Fibroblast of peridontal ligament (primary cell): ENCODE results near the gene XXYLT1.
"Not testable (repeated sequence)": the region's sequence is repeated elsewhere in the genome, so short reads cannot be mapped to it uniquely, and the experiment has no call there.

Experiments used
- DNase-seq: peaks from one replicate; pipeline ENCODE4 v3.0.0-alpha.2; 2010; ENCODE audit errors: extremely low read depth

The XXYLT1 gene

GRCh38 chr3:195063581-195064193 lies 207.3 kb downstream of the XXYLT1 start:
- DNase-seq = no peak

DNA sequence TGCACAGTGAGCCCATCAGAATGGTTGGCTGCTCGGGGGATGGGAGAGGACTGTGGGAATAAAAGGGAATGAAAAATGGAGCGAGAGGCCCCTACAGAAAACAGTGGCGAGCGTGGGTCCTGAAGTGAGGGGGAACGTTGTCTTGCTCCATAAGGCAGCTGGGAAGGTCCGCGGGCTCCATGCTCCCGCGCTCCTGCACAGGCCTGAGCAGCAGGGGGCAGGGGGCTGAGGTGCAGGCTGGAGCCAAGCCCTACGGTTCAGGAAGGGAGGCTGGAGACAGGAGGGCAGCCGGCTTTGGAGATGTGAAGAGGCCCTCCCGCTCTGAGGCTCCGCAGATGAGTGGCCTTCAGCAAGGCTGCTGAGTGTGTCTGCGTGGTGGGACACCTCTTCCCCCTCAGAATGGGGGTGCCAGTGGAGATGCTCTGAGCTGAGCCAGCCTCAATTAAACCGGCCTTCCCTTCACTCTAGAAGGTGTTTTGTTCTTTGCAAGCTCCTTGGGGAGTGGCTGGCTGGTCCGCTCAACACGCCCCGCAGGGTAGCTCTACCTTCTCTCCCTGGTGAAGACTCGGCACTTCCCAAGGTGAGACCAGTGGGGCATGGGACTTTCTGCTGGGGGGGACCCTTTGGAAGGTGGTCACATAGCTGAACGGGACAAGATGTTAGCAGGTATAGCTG lies 208.0 kb downstream of the XXYLT1 start:
- no peak for DNase-seq

GRCh38 chr3:195061756-195062655 lies 209.0 kb downstream of the XXYLT1 start:
- no peak for DNase-seq

- no peak for DNase-seq
Measured at GRCh38 chr3:195060531-195061291, 210.2 kb downstream of the XXYLT1 start.

GRCh38 chr3:195060217-195060481 lies 210.8 kb downstream of the XXYLT1 start:
- DNase-seq = no peak

GRCh38 chr3:195059471-195060216 lies 211.3 kb downstream of the XXYLT1 start:
- no peak for DNase-seq

GRCh38 chr3:195059006-195059350 lies 212.0 kb downstream of the XXYLT1 start:
- no peak for DNase-seq

DNA sequence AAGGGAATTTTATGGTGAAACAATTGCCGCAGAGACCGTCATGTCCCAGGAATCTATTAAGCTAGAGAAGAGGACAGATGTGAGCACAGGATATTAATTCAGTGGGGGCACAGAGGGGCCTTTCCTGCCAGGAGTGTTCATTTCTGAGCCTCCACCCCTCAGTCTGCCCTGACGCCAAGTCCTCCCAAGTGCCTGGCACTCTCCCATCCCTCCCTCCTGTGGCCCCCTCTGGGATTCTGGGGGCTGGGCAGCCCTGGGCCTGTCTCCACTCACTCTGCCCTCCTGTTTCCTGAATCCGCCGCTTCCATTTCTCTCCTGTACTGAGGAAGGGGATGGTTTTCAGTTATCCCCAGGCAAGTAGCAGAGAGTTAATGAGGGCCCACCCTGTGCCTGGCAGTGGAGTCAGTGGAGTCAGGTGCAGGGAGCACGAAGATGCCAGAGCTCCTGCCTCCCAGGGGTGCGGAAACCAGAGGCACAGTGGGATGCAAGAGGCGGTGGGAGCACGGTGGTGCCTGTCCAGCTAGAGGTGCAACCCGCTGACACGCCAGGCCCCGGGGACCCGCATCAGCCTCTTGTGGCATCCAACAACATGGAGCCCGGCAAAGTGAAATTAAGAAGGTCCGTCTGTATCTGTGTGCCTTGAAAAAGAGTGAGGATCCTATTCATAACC lies 212.5 kb downstream of the XXYLT1 start:
- no peak for DNase-seq

- DNase-seq = no peak
Measured at GRCh38 chr3:195057716-195058115, 213.2 kb downstream of the XXYLT1 start.

GRCh38 chr3:195056506-195056905 lies 214.5 kb downstream of the XXYLT1 start:
- DNase-seq = no peak

DNA sequence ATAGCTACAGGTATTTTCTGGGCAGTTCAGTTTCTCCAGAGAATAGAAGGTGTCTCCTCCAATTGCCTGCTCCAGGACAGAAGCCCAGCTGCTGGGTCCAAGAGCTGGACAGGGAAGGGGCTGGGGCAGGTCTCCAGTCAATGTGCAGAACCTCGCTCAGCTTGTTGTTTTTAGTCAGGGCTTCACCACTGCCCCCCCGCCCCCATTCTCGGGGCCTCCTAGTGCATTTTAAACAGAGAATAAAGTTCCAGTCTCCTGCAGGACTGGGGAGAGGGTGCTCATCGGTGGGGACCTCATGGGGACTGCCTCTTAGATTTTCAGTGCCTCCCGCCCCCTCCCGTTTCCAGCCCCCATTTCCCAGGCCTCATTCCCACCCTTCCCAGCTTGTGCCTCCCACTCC lies 216.6 kb downstream of the XXYLT1 start:
- DNase-seq = no peak

GRCh38 chr3:195052939-195053338 lies 218.0 kb downstream of the XXYLT1 start:
- DNase-seq = no peak

DNA sequence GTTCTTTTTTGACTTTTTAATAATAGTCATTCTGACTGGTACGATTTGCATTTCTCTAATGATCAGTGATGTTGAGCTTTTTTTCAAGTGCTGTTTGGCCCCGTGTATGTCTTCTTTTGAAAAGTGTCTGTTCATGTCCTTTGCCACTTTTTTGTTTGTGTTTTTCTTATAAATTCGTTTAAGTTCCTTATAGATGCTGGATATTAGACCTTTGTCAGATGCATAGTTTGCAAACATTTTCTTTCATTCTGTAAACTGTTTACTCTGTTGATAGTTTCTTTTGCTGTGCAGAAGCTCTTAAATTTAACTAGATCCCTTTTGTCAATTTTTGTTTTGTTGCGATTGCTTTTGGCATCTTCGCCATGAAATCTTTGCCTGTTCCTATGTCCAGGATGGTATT lies 220.7 kb downstream of the XXYLT1 start:
- DNase-seq = not testable (repeated sequence)

GRCh38 chr3:195048059-195048905 lies 222.7 kb downstream of the XXYLT1 start:
- DNase-seq = no peak

GRCh38 chr3:195047536-195047935 lies 223.4 kb downstream of the XXYLT1 start:
- DNase-seq = no peak

DNA sequence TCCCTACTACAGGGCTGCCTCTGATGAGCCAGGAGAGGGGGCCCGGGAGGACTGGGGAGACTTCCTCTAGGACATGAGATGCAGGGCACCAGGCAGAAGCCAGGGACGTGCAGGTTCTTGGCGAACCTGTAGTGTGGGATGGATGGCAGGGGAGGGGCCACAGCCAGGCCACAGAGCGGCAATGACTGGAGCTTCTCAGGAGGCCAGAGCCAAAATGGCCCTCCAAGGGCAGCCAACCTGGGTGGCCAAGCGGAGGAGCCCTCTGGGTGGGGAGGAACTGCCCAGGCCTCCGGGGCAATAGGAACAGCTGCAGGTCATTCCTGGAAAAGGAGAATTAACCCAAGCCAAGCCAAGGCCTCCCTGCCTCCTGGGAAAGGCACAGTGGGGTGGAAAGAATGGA lies 224.5 kb downstream of the XXYLT1 start:
- DNase-seq = no peak

DNA sequence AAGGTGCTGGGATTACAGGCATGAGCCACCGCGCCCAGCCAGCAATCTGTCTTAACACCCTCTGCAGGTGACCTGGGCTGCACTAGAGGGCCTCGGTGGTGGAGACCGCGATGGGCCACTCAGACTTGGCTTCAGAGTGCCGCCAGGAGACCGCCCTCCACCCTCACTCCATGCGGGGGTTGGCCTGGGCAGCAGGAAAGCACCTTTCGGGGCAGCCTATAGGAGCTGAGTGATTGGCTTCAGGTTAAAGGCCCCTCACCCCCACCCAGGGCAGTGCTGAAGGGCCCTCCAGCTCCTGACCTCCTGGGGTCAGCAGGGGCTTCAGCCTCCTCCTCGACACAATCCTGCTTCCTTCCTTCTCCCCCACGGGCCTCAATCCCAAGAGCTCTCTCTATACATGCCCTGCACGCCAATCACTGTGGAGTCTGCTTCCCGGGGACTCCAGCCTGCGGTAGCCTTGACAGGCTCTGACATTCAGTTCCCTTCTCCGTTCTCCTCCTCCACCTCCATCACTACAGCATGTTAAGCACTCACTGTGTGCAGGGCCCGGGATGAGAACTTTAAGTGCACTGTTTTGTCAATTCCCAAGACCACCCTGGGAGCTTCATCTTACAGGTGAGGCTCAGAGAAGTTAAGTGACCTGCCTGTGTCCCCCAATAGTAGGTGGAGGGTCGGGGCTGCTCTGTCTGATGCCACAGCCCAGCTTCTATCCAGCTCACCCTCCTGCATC lies 225.3 kb downstream of the XXYLT1 start:
- DNase-seq = no peak

GRCh38 chr3:195044411-195044810 lies 226.5 kb downstream of the XXYLT1 start:
- no peak for DNase-seq

DNA sequence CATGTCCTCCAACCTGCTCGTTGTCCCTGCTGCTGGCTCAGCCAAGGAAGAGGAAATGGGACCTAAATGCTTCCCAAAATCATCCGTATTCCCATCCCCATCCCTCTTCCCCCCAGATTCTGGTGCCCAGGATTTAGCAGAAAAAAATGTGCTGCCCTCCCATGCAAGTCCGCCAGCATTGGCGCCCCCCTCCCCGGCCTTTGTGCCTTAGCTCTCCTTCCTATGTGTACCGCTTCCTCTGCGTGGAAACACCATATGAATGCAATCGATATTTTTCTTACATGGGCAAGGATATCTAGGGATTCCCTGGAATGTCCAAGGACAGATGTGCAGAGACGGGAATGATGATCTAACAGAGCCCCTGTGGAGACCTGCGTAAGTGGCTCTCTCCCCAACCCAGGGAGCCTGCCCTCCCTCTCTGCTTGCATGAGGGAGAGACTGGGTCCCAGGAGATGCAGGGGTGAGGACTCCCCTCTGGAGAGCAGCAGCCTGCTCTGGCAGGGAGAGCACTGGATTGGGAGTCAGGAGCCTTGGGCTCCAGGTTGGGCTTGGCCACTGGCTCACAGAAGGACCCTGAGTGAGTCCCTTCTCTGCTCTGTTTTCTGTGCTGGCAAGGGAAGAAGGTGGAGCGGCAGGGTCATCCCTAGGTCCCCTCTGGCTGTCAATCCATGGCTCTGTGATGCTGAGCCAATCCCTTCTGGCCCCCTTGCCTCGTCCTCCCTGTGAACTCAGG lies 227.2 kb downstream of the XXYLT1 start:
- no peak for DNase-seq
